Measurements from ENCODE around the gene B4GALNT2.

GRCh38 chr17:49157784-49158183, 25.2 kb downstream of the B4GALNT2 start:
- no peak for TF ChIP-seq EZH2 (IDR thresholded peaks at IDR 0.05; ENCODE audit: borderline replicate concordance, low read depth, low read length, severe bottlenecking)
- TF ChIP-seq CTCF (IDR thresholded peaks at IDR 0.05; ENCODE audit: extremely low read depth in 1 of 2, insufficient read depth in 1 of 2, low read depth in 1 of 2, low read length in 2 of 2), result no peak

Measured in endothelial cell of umbilical vein (primary cell).